B cell (primary cell): ENCODE results near the gene CDK5RAP3. TPM values are rescaled to one million over a fixed set of nuclear protein-coding genes. Genes with fewer than 3 reads are reported as not detected.
A peak's percentile ranks its signal among the peaks of the same experiment; 100 is the strongest.

ENCODE experiments used
- ATAC-seq: fragments of 200-7000 bp; cut with Tn5 transposase; one replicate; pipeline ENCODE4 v1.10.0; 2021; ENCODE audit warnings: low read depth, mild to moderate bottlenecking, moderate number of reproducible peaks, moderate library complexity
- CTCF ChIA-PET: fragments of 350-600 bp; sonication (Branson Sonifier 250); formaldehyde crosslinking; loops from one replicate; lab custom pipeline; 2021; ENCODE audit warnings: antibody characterized with exemption, inconsistent platforms; lab: Charles Lee
- POLR2A ChIA-PET: fragments of 350-600 bp; sonication (Branson Sonifier 250); formaldehyde crosslinking; loops from one replicate; lab custom pipeline; 2021; ENCODE audit warnings: antibody characterized with exemption; lab: Charles Lee
- DNase-seq: peaks from one replicate; pipeline ENCODE4 v3.0.0; 2013
- H2AFZ ChIP-seq: 2 replicates; pipeline ENCODE4 v1.6.1; 2012; ENCODE audit warnings: mild to moderate bottlenecking, low read depth, low read length; ENCODE audit not compliant: insufficient read depth, poor library complexity, severe bottlenecking
- H3K27ac ChIP-seq, 2 donors: 1 replicate in 1 of 2; 2 replicates in 1 of 2; pipeline ENCODE4 v1.5.1; 2012 to 2013; ENCODE audit warnings: low read length in 2 of 2, mild to moderate bottlenecking in 2 of 2, moderate library complexity in 1 of 2
- H3K27me3 ChIP-seq, 4 experiments: fragments of 200-600 bp in 1 of 4; sonication (generic) in 1 of 4; replicated peaks in 1 of 4; 1 replicate in 2 of 4; 2 replicates in 2 of 4; pipeline versions ENCODE4 v1.6.1 to v1.7.0; 2013 to 2016; ENCODE audit warnings: low read length in 3 of 4, mild to moderate bottlenecking in 2 of 4, mixed read lengths in 1 of 4, moderate library complexity in 1 of 4; ENCODE audit not compliant: insufficient read depth in 4 of 4, control insufficient read depth in 3 of 4; ENCODE audit errors: control extremely low read depth in 1 of 4
- H3K36me3 ChIP-seq, 2 experiments: replicated peaks in 1 of 2; 1 replicate in 1 of 2; 2 replicates in 1 of 2; pipeline versions ENCODE4 v1.6.1 to v1.7.1; 2013; ENCODE audit warnings: low read length in 1 of 2; ENCODE audit not compliant: insufficient read depth in 2 of 2, control insufficient read depth in 1 of 2; ENCODE audit errors: control extremely low read depth in 1 of 2, extremely low read depth in 1 of 2
- H3K4me1 ChIP-seq, 2 donors: fragments of 200-600 bp in 1 of 2; sonication (generic) in 1 of 2; 1 replicate in 1 of 2; 2 replicates in 1 of 2; pipeline versions ENCODE4 v1.5.1 to v1.6.1; 2013 to 2017; ENCODE audit warnings: low read length in 2 of 2; ENCODE audit not compliant: control insufficient read depth in 2 of 2, insufficient read depth in 2 of 2
- H3K4me2 ChIP-seq: replicated peaks from 2 replicates; pipeline ENCODE3; 2012; ENCODE audit warnings: mild to moderate bottlenecking, low read depth, low read length; ENCODE audit not compliant: poor library complexity, severe bottlenecking
- H3K4me3 ChIP-seq, 5 experiments: fragments of 200-600 bp in 1 of 5; sonication (generic) in 1 of 5; 1 replicate in 3 of 5; 2 replicates in 2 of 5; pipeline versions ENCODE4 v1.5.1 to v1.7.0; 2011 to 2016; ENCODE audit warnings: low read length in 4 of 5, mild to moderate bottlenecking in 4 of 5, low read depth in 2 of 5, control low read depth in 1 of 5, moderate library complexity in 1 of 5; ENCODE audit not compliant: insufficient read depth in 1 of 5; ENCODE audit errors: control extremely low read depth in 1 of 5, extremely low read depth in 1 of 5
- H3K79me2 ChIP-seq: fragments of 200-600 bp; sonication (generic); one replicate; pipeline ENCODE4 v1.6.0; 2016; ENCODE audit warnings: low read length; ENCODE audit not compliant: control insufficient read depth, insufficient read depth
- H3K9ac ChIP-seq: fragments of 200-600 bp; sonication (generic); 2 replicates; pipeline ENCODE4 v1.6.1; 2017; ENCODE audit warnings: mild to moderate bottlenecking, low read length, moderate library complexity
- H3K9me3 ChIP-seq, 3 donors: one replicate each; pipeline versions ENCODE4 v1.6.1 to v1.7.1; 2013; ENCODE audit warnings: low read length in 2 of 3; ENCODE audit not compliant: control insufficient read depth in 2 of 3, insufficient read depth in 1 of 3; ENCODE audit errors: control extremely low read depth in 1 of 3
- H4K20me1 ChIP-seq: 2 replicates; pipeline ENCODE4 v1.6.0; 2012; ENCODE audit warnings: mild to moderate bottlenecking, low read length; ENCODE audit not compliant: insufficient read depth, control insufficient read depth, poor library complexity, severe bottlenecking
- H3K27ac Mint-ChIP-seq: one replicate; pipeline ENCODE4 v1.8.0; 2021; ENCODE audit warnings: mixed read lengths
- H3K27me3 Mint-ChIP-seq: one replicate; pipeline ENCODE4 v1.8.0; 2021; ENCODE audit warnings: mixed read lengths
- H3K4me1 Mint-ChIP-seq: one replicate; pipeline ENCODE4 v1.8.0; 2021; ENCODE audit warnings: mixed read lengths
- H3K4me3 Mint-ChIP-seq: one replicate; pipeline ENCODE4 v1.8.0; 2021; ENCODE audit warnings: mixed read lengths
- H3K9me3 Mint-ChIP-seq: one replicate; pipeline ENCODE4 v1.8.0; 2022; ENCODE audit warnings: mixed read lengths; ENCODE audit not compliant: insufficient read depth
- EZH2 ChIP-seq: IDR thresholded peaks from 2 replicates; pipeline ENCODE4 v1.6.1; 2012; ENCODE audit warnings: borderline replicate concordance, low read depth, mild to moderate bottlenecking, moderate library complexity, low read length; ENCODE audit not compliant: insufficient read depth, poor library complexity, severe bottlenecking
- WGBS: methylation state at CpG from one replicate; pipeline ENCODE4 v1.1.5; 2013; ENCODE audit warnings: missing lambda C conversion rate; ENCODE audit not compliant: insufficient coverage; 5-methylcytosine and 5-hydroxymethylcytosine counted together
- intact Hi-C: fragments of 100-400 bp; cut with micrococcal nuclease; formaldehyde crosslinking; loops from one replicate; pipeline ENCODE4 v1.10.0; 2022
- polyA plus RNA-seq: library from polyadenylated mRNA; depleted of rRNA; stranded (reverse); fragments of >200 nt; gene quantifications from 2 replicates; pipeline ENCODE4 v1.2.3, GENCODE V29; 2012
- total RNA-seq, 2 donors: library from RNA; stranded (reverse); fragments of 120-200 nt in 1 of 2; gene quantifications; 1 replicate in 1 of 2; 2 replicates in 1 of 2; pipeline versions ENCODE4 v1.2.3 to v1.2.4, GENCODE V29; 2013 to 2022
- TF ChIP-seq, protein P1 (sequence below): fragments of 200-600 bp; IDR thresholded peaks from one replicate; pipeline ENCODE4 v1.8.0; 2022; ENCODE audit warnings: antibody characterized with exemption, mild to moderate bottlenecking

Gene CDK5RAP3
- total and polyA plus RNA-seq, 2 donors (not counting 1 experiment from before 2014, with no cell fraction given), result 417 to 728 TPM

- Histone ChIP-seq H3K79me2 (no peaks in the 10 kb centered on the region), H4K20me1 (no peaks in the 10 kb centered on the region), H3K27ac (no peak overlapping the region), H3K4me1 (peaks cover 14% of the 10 kb centered on the region in 2 donors), H3K4me3 (peak overlapping the region; percentile 15 to 72 (median 38)), H3K9ac (peak overlapping the region; percentile 62), H3K36me3 (no peaks in the 10 kb centered on the region), H3K9me3 (peaks cover 0 to 3% (median 0%) of the 10 kb centered on the region in 3 donors), H3K4me2 (peak overlapping the region; percentile 97), H2AFZ (peak overlapping the region; percentile 61), H3K27me3 (peaks cover 0 to 40% (median 19%) of the 10 kb centered on the region in 4 experiments)
- ATAC-seq (peak; percentile 77), DNase-seq (peak; percentile 86)
- TF ChIP-seq EZH2, result no peak
- TF ChIP-seq, protein P1, sequence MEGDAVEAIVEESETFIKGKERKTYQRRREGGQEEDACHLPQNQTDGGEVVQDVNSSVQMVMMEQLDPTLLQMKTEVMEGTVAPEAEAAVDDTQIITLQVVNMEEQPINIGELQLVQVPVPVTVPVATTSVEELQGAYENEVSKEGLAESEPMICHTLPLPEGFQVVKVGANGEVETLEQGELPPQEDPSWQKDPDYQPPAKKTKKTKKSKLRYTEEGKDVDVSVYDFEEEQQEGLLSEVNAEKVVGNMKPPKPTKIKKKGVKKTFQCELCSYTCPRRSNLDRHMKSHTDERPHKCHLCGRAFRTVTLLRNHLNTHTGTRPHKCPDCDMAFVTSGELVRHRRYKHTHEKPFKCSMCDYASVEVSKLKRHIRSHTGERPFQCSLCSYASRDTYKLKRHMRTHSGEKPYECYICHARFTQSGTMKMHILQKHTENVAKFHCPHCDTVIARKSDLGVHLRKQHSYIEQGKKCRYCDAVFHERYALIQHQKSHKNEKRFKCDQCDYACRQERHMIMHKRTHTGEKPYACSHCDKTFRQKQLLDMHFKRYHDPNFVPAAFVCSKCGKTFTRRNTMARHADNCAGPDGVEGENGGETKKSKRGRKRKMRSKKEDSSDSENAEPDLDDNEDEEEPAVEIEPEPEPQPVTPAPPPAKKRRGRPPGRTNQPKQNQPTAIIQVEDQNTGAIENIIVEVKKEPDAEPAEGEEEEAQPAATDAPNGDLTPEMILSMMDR, result no peak
- Mint-ChIP-seq H3K9me3 (no peaks in the 10 kb centered on the region), H3K27ac (peak overlapping the region; percentile 39), H3K4me3 (peak overlapping the region; percentile 83), H3K4me1 (peaks cover 17% of the 10 kb centered on the region), H3K27me3 (peaks cover 31% of the 10 kb centered on the region)
- intact Hi-C loops, result loop anchor here (1.0 to 2.0 kb wide), 2 partner anchors 33 to 36 kb away; partner anchors contain the start of gene NFE2L1
- ChIA-PET POLR2A (interaction anchor here (0.6 kb wide), 1 partner anchor 30 kb away, joined by 8 read pairs; no protein-coding TSS in a partner anchor), CTCF (interaction anchor here (0.9 to 2.7 kb wide), 8 partner anchors 9 to 68 kb away, joined by 5 to 11 read pairs (median 10); partner anchors contain the start of gene CDK5RAP3)
- under 1% methylated on average over 27 of the region's 34 CpGs for WGBS
Observed at GRCh38 chr17:48012151-48012520, 41.2 kb downstream of the CDK5RAP3 start.

GRCh38 chr17:48012654-48013053 lies 41.7 kb downstream of the CDK5RAP3 start:
- DNase-seq (no peak), ATAC-seq (no peak)
- H2AFZ ChIP-seq, result no peak overlapping the region
- Mint-ChIP-seq H3K27ac (no peak overlapping the region), H3K4me3 (peak overlapping the region; percentile 83), H3K27me3 (peaks cover 28% of the 10 kb centered on the region), H3K4me1 (peaks cover 21% of the 10 kb centered on the region), H3K9me3 (no peaks in the 10 kb centered on the region)
- peak overlapping the region; percentile 97 for H3K4me2 ChIP-seq
- H3K27me3 ChIP-seq, result peaks cover 0 to 38% (median 19%) of the 10 kb centered on the region in 4 experiments
- 49% methylated on average over 4 of the region's 5 CpGs for WGBS
- peaks cover 14% of the 10 kb centered on the region in 2 donors for H3K4me1 ChIP-seq
- no peaks in the 10 kb centered on the region for H3K36me3 ChIP-seq
- H3K27ac ChIP-seq, result no peak overlapping the region
- no peak overlapping the region for H3K9ac ChIP-seq
- ChIA-PET CTCF (interaction anchor here (0.9 to 2.7 kb wide), 6 partner anchors 8 to 67 kb away, joined by 5 to 11 read pairs (median 10); partner anchors contain the start of gene CDK5RAP3), POLR2A (interaction anchor here (0.6 kb wide), 1 partner anchor 30 kb away, joined by 8 read pairs; no protein-coding TSS in a partner anchor)
- H4K20me1 ChIP-seq, result no peaks in the 10 kb centered on the region
- H3K79me2 ChIP-seq, result no peaks in the 10 kb centered on the region
- peaks cover 0 to 3% (median 0%) of the 10 kb centered on the region in 3 donors for H3K9me3 ChIP-seq
- peak overlapping the region in 2 of 5 experiments; percentile 5 to 10 for H3K4me3 ChIP-seq
- no peak for TF ChIP-seq EZH2
- TF ChIP-seq, protein P1, result no peak
- intact Hi-C loops, result loop anchor here (1.0 to 2.0 kb wide), 2 partner anchors 34 to 36 kb away; partner anchors contain the start of gene NFE2L1
